SKM-1 treated with dmso at 0.1 percent for 144 hours (cell line): ENCODE data around the gene HMOX2.

Experiments
- DNase-seq: peaks from one replicate; lab custom pipeline; 2025; ENCODE audit not compliant: unreplicated experiment; lab: John Stamatoyannopoulos, UW

HMOX2 gene

DNA sequence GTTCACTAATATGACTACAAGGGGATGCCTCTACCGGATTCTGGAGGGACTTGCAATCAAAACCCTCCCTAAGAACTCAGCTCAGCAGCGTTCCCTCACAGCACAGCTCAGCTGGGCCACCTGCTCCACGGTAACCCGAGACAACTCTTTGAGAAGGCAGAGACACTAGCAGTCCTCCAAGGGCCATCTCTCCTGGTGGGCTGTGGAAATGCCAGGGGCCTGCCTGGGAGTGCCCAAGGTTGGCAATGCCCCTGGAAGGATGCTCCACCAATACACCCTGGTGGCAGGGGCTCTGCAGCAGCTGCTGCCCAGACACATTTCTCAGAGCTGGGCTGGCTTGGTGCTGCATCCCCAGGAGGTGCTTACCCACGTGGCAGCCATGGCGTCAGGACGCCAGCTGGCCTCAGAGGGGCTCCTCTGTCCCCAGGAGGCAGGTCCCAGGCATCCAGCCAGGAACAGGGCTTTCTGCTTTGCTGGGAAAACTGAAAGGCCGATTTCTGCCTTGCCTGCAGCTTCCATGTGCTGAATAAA lies 45.9 kb downstream of the HMOX2 start:
- no peak for DNase-seq

DNA sequence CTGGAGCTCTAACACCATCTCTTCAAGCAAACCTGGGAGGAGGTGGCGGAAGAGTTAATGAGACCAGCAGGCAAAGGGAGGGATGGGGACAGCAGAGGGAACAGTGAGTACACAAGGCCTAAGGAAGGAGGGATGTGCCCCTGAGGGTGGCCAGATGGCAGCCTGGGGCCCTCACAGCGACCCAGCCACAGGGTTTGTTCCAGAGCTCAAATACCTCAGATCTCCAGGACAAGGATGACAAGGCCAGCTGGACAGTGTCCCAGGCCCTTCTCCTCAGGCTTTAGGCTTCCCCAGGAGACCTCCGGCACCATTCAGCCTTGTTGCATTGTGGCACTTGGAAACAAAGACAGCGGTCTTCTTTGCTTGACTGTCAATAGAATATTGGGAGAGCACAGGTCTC lies 47.5 kb downstream of the HMOX2 start:
- no peak for DNase-seq

DNA sequence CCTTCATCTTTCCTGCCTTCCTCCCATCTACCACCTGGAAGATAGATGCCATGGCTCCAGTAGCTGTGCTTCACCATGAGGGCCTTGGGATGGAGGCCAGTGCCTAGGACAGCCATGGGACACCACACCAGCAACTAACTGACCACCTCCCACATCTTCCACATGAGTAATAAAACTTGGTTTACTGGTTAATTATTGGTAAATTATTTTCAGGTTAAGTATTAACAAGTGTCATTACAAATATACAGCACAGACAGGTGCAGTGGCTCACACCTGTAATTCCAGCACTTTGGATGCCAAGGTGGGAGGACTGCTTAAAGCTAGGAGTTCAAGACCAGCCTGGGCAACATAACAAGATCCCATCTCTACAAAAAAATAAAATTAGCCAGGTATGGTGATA lies 48.4 kb downstream of the HMOX2 start:
- no peak for DNase-seq

DNA sequence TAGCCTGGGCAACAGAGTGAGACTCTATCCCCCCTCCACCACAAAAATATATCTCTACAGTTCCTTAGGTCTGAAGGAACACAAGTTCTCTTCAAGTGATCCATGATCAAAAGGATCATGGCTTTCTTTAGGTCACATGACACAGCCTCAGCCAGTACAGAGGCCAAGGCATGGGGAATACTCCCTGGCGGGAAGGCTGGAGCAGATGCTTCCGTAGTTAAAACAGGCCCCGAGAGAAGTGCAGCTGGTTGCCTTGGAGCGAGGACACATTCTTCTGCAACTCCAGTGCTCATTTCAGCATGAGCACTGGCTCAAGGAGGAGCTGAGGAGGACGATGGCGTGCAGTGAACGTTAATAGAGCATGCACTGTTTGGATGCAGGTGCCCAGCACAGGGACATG lies 48.9 kb downstream of the HMOX2 start:
- no peak for DNase-seq

DNA sequence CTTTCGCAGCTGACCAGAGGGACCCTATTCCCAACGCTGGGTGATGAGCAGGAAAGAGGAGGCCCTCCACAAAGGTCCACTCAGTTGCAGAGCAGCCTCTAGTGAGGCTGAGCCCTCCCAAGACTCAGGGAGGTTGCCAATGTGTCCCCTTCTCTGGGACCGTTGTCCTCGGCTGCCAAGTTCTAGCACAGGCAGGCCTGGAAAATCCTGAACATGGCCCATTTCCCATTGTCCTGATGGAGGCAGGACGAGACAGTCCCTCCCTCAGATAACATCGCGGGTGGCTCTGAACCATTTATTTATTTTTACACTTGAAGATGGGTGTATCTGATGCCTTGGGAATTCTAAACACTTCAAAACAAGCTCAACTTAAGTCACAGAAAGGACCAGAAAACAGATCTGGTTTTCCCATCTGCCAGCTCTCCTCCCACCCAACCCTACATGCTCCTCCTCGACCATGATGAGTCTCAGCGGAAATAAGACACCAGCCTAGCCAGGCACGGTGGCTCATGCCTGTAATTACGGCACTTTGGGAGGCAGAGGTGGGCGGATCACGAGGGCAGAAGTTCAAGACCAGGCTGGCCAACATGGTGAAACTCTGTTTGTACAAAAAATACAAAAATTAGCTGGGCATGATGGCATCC lies 49.6 kb downstream of the HMOX2 start:
- no peak for DNase-seq

DNA sequence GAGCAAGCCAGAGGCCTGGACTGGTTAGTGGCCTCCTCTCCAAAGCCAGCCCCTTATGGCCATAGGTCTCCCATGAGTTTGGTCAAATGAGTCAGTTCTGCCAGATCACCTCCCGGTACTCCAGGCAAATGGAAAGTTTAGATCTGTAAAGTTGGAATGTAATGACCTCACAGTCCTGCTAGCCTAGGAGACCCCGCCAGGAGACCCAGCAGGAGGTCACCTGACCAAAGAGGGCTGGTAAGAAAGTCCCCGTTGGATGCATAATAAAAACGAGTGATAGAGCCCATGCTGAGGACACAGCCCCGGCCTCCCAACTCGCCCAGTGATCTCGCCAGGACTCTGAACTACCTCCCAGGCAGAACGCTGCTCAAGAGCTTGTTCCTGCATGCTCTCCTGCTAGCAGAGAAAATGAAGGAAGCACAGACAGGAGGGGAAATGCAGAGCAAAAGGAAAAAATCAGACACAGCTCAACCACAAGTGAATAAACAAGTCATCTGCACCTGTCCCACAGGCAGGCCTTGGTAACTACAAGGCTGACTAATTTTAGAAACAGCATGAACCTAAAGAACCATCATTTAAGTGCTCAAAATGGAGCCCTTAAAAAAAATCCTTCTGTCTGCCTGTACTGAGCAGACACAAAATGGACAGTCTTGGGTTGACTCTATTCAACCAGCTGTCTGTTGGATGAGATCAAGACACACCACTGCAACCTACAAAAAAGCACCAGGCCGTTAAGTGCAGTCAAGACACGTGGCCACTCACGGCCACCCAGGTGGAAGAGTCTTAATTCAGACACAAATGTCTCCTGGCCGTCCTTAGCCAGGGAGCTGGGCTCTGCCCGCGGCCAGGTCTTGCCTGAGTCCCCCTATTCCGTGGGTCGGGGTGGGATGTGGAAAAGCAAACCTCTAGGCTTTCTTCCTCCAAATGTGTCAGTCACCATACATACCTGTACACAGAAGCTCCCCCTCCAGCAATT lies 53.2 kb downstream of the HMOX2 start:
- DNase-seq = no peak

DNA sequence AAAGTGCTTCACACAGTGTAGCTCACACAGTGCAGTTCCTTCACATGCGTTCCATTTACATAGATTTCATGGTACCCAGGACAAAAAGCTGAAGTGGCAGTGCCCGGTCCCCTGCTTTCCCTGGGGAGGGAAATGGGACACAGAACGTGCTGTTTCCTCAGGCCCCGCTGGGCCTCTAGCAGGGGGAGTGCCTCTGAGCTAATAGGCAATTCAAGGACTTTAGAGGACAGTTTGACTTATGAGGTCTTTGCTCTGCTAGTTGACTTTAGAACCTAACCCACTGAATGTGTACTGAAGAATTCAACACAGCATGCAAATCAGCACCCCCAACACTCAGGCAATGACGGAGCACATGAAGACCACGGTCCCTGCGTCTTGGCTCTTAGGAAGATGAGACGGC lies 55.6 kb downstream of the HMOX2 start:
- no peak for DNase-seq

DNA sequence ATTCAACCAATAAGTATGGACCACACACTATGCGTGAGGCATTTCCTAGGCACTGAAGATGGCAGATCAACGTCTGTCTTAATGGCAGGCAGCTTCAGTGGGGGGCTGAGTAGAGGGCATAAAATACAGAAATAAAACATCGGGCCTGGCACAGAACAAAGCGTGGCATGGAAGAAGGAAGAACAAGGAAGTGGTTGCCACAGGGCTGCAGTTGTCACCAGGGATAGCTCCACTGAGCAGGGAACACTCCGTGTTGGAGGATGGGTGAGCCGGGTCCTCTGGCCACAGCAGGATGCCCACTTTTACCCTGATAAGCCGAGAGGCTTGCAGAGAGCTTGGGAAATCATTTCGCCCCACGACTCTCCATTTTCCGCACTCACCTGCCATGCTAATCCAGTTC lies 56.0 kb downstream of the HMOX2 start:
- no peak for DNase-seq

DNA sequence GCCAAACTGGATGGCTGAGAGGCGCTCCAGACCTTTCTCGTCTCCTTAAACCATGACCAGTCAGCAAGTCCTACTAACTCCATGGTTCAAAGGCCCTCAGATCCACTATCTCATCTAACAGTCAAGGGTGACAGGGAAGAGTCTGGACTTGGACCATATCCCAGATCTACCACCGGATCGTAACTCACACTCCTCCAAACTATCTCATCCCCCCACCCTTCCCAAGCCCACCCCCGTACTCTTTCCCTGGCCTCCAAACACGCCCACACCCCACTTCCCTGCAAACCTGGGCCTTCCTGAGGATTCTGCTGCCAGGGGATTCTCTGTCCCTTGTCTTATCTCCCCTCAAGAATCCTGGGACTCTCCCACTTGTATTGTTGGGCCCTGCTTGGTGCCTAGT lies 57.3 kb downstream of the HMOX2 start:
- DNase-seq = no peak

DNA sequence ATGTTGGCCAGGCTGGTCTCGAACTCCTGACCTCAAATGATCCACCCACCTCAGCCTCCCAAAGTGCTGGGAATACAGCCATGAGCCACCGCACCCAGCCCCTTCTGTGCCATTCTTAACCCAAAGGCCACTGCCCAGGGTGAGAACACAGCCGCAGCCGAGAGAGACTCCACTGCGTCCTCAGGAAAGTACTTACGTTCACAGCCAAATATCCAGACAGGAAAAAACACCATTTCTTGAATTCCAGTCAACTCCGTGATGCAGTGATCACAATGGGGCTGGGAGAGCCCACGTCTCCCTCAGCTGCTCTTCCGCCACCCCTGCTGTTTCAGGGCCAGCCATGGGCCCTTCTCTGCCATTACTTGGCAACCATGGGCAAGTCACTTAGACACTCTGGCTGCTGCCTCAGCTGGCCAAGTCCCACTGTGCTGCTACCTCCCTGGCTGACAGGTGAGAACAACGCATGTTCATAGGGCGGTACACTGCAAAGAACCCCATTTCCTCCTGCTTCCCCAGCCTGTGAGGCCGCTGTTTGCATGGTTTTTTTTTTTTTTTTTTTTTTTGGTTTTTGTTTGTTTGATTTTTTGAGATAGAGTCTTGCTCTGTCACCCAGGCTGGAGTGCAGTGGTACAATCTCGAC lies 58.1 kb downstream of the HMOX2 start:
- no peak for DNase-seq

DNA sequence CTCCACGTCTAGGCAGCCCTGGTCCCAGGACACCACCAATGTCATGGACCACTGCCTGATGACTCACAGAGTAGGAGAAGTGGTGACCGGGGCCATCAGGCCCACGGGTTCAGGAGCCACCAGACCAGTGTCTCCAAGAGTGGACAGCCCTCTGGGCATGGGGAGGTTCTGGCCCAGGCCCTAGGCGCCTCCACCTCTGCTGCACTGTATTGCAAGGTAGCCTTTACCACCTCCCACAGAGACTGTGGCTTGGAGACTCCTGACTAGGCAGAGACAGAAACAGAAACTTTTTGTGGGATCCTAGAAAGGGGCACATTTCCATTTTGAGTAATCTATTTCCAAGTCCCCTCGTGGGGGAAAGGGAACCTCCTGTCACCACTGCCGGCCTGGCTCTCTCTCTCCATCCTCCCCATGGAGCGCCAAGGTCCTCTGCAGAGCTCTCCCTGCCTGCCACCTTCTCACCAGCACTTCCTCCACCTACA lies 59.5 kb downstream of the HMOX2 start:
- DNase-seq = no peak

DNA sequence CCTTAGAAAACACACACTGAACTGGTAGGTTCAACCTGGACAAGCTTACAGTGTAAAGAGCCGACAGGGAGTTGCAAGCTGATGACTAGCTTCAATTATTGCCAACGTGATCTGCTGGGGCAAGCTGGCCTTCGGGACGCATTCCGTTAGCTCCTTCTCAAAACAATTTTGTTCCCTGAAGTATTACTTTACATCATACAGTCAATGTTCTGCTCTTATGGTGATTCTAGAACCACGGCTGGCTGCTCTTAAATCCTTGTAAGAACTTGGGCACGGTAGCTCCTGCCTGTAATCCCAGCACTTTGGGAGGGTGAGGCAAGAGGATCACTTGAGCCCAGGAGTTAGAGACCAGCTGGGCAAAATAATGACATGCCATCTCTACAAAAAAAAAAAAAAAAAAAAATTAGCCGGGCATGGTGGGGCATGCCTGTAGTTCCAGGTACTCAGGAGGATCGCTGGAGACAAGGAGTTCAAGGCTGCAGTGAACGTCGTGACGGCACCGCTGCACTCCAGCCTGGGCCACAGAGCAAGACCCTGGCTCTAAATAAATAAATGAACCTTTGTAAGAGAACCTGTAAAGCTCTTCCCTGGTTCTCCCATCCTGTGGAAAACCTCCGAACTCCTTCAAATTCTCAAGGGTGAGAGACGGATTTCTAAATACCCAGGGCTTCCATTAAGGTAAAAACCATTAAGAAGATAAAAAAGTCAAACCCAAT lies 60.4 kb downstream of the HMOX2 start:
- DNase-seq = no peak

DNA sequence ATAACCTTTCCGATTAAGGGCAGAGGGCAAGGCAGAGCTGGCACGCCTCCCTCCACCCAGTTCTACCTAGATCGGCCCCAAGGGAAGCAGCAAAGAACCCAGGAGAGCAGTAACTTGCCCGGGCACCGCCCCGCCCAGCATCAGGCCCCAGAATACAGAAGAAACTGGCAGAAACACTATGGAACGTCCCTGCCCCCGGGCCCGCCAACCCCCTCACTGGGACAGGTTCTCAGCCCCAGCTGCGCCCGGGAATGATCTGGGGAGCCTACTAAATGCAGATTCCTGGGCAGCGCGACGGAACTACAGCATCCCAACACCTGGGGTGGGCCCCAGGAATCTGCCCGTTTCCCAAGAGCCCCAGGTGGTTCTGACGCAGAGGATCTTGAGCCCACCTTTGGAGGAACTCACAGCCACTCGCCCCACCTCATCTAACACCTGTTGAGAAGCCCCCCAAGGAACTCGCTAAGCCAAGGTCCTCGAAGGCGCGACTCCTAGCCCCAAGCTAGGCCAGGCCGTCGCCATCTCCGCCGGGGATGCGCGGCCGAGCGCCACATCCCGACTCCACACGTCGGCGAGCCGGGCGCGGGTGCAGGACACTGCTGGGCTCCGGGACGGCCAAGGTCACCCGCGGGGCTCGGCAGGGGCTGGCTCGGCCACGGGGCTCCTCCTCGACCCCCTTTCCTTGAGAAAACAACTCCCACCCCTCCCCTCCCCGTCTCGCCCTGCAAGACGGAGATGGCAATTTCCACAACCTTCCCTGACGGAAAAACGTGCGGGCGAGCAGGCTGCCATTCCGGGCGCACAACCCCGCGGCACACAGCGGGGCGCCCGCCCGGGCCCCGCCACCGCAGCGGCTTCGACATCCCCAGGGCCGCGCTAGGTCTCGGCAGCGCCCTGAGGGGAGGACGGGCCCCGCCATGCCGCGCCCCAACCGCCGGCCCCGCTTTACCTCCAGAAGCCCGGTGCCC lies 61.5 kb downstream of the HMOX2 start:
- no peak for DNase-seq

DNA sequence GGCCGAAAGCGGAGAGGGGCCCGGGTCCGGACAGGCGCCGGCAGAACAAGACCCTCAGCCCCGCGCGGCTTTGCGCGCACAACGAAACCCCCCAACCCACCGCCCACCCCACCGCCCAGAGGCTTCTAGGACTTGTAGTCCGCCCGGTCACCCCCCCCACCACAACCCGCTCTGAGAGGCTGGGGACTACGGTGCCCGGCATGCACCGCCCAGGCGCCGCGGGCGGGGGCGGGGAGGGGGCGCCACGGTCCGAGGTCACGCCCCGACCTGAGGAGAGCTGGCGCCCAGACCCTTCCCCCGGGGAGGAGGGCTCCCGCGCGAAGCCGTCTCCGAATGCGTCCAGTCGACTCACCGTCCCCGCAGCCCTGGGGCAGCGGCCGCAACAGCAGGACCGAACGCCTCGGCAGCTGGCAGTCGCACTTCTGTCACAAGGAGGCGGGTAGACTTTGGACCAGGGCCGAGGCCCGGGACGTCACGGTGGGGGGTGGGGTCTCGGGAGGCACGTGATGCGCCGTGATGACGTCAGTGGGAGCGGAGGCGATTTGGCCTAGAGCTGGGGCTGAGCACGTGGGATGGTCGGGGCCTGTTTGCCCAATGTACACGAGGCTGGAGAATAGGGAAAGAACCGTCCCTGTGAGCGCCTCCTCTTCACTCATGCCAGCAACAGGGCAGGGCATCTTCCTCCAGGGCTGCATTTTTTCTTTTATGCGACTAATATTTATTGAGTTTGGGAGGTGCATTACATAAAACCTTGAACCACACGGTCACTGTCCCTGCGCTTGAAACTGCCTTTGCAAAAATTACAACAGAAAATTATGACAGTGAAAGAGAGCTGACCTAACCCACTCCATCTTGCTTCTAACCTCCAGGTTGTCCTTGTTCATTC lies 62.4 kb downstream of the HMOX2 start, which contains the start of gene CDIP1:
Gene CDIP1, minus strand, starts transcription at position 424 of the 886 bp plus-strand sequence. CDS start 24,643 bp downstream, outside the sequence.
- peak; percentile 91 for DNase-seq

DNA sequence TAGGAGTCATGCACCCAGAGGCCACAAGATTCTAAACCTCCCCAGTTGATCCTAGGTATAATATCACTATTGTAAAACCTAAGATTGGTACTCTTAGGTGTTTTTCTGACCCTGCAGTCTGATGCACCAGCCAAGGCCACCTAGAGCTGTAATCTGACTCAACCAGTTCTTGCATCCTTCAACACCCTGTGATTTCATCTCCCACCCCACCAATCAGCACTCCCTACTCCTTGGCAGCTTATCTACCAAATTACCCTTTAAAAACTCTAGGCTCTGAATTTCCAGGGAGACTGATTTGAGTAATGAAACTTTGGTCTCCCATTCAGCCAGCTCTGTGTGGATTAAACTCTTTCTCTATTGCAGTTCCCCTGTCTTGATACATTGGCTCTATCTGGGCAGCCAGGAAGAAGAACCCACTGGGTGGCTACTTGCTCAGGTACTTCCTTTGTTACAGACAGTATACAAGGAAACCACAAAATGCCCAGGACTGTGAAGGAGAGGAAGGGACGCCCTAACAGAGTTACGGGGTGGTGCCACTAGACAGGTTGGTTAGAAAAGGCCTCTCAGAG lies 63.6 kb downstream of the HMOX2 start:
- no peak for DNase-seq

DNA sequence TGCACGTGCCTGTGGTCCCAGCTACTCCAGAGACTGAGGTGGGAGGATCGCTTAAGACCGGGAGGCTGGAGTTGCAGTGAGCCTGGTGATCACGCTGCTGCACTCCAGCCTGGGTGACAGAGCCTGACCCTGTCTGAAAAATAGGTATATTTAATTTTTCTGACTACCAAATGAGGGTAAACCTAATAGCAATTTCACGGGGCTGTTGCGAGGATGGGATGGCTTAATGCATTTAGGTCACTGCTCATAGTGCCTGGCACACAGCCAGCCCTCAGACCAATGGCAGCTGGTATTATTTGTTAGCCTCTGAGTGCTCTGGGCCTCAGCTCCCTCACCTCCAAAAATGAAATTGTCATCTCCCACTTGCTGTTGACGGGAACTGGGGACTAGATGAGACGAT lies 68.3 kb downstream of the HMOX2 start:
- no peak for DNase-seq

DNA sequence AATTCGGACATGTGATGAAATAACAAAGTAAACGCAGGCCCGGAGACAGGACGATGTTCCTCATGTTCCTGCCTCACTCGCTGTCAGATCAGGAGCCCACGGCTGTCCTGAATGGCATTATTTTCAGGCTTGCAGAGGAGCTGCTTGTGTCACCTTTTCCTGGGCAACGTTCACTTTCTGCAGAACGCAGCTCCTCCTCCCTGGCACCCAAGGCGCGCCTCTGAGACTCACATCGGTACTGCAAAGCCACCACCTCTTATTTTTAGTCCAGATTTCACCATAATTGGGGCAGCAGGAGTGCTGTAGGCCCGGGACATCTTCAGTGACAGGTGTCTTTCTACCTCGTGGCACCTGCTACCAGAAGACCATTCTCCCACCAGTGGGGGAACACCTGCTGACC lies 71.9 kb downstream of the HMOX2 start:
- DNase-seq = no peak

DNA sequence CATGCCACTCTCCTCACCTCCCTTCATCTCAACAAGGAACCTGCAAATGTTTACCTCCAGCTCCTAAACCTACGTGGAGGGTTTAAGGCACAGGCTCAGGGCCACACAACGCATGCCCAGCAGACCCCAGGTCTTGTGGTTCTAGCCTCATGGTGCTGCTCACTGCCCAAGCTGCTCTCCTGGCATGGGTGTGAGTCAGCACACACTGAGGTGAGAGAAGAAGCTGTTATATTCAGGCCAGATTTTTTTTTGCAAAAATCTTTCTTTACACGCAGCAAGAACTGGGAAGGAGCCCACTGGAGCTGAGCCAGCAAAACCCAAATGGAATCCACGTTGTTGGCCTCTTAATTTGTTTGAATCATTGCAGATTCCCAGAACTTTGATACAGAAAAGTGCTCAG lies 74.4 kb downstream of the HMOX2 start:
- no peak for DNase-seq
